Astrocyte (in vitro differentiated cells and primary cell): Measurements from ENCODE around the gene CDH7. TPM values are rescaled to one million over a fixed set of nuclear protein-coding genes. Genes with fewer than 3 reads are reported as not detected.

ENCODE experiments used
- DNase-seq: peaks from one replicate; pipeline ENCODE4 v3.0.0-alpha.2; 2010; ENCODE audit warnings: low read depth
- FAIRE-seq: peaks from 2 replicates; lab custom pipeline; 2011; peaks lifted over from hg19 to GRCh38; lab: Jason Lieb, UNC
- H2AFZ ChIP-seq: 2 replicates; pipeline ENCODE4 v1.6.0; 2012; ENCODE audit warnings: low read depth, low read length, inconsistent platforms
- H3K27ac ChIP-seq: 2 replicates; pipeline ENCODE4 v1.5.1; 2011; ENCODE audit warnings: low read depth, low read length, inconsistent platforms
- H3K27me3 ChIP-seq: 2 replicates; pipeline ENCODE4 v1.6.0; 2011; ENCODE audit warnings: low read length, inconsistent platforms; ENCODE audit not compliant: insufficient read depth
- H3K36me3 ChIP-seq: 2 replicates; pipeline ENCODE4 v1.5.1; 2011; ENCODE audit warnings: low read length, inconsistent platforms; ENCODE audit not compliant: insufficient read depth
- H3K4me1 ChIP-seq: 2 replicates; pipeline ENCODE4 v1.5.1; 2011; ENCODE audit warnings: low read length, inconsistent platforms; ENCODE audit not compliant: insufficient read depth
- H3K4me2 ChIP-seq: 2 replicates; pipeline ENCODE4 v1.6.0; 2012; ENCODE audit warnings: low read length, inconsistent platforms
- H3K4me3 ChIP-seq: 2 replicates; pipeline ENCODE4 v1.5.1; 2011; ENCODE audit warnings: low read depth, mild to moderate bottlenecking, low read length, inconsistent platforms; ENCODE audit not compliant: insufficient read depth
- H3K79me2 ChIP-seq: 2 replicates; pipeline ENCODE4 v1.6.0; 2012; ENCODE audit warnings: mild to moderate bottlenecking, low read length, inconsistent platforms; ENCODE audit not compliant: insufficient read depth
- H3K9ac ChIP-seq: 2 replicates; pipeline ENCODE4 v1.6.0; 2012; ENCODE audit warnings: mild to moderate bottlenecking, low read length, inconsistent platforms
- H3K9me3 ChIP-seq: 2 replicates; pipeline ENCODE4 v1.5.1; 2012; ENCODE audit warnings: low read depth, mild to moderate bottlenecking, low read length, inconsistent platforms; ENCODE audit not compliant: insufficient read depth
- H4K20me1 ChIP-seq: 2 replicates; pipeline ENCODE4 v1.6.0; 2012; ENCODE audit warnings: low read length, inconsistent platforms; ENCODE audit not compliant: insufficient read depth
- H3K27ac Mint-ChIP-seq: one replicate; pipeline ENCODE4 v1.8.0; 2021; ENCODE audit warnings: mild to moderate bottlenecking, mixed read lengths; ENCODE audit not compliant: unreplicated experiment
- H3K27me3 Mint-ChIP-seq: one replicate; pipeline ENCODE4 v1.8.0; 2021; ENCODE audit warnings: low read depth, mixed read lengths; ENCODE audit not compliant: unreplicated experiment
- H3K36me3 Mint-ChIP-seq: one replicate; pipeline ENCODE4 v1.8.0; 2021; ENCODE audit warnings: low read depth, mixed read lengths; ENCODE audit not compliant: unreplicated experiment
- H3K4me1 Mint-ChIP-seq: one replicate; pipeline ENCODE4 v1.8.0; 2021; ENCODE audit warnings: low read depth, mixed read lengths; ENCODE audit not compliant: unreplicated experiment
- H3K4me3 Mint-ChIP-seq: one replicate; pipeline ENCODE4 v1.8.0; 2021; ENCODE audit warnings: mild to moderate bottlenecking, moderate library complexity, mixed read lengths; ENCODE audit not compliant: unreplicated experiment
- H3K9me3 Mint-ChIP-seq: one replicate; pipeline ENCODE4 v1.8.0; 2021; ENCODE audit warnings: mild to moderate bottlenecking, mixed read lengths; ENCODE audit not compliant: unreplicated experiment
- CTCF ChIP-seq: IDR thresholded peaks from 2 replicates; pipeline ENCODE4 v1.5.1; 2011; ENCODE audit warnings: low read depth, mild to moderate bottlenecking, inconsistent platforms, low read length, moderate library complexity; ENCODE audit not compliant: insufficient read depth
- EZH2 ChIP-seq: IDR thresholded peaks from 2 replicates; pipeline ENCODE4 v1.6.1; 2012; ENCODE audit warnings: mild to moderate bottlenecking, low read length, inconsistent platforms; ENCODE audit not compliant: insufficient read depth
- total RNA-seq: library from RNA; stranded (reverse); gene quantifications from 2 replicates; pipeline ENCODE4 v1.2.1, GENCODE V29; 2021

CDH7 gene
- total RNA-seq, 1 donor from 2014 or later, result 0.43 TPM

DNA sequence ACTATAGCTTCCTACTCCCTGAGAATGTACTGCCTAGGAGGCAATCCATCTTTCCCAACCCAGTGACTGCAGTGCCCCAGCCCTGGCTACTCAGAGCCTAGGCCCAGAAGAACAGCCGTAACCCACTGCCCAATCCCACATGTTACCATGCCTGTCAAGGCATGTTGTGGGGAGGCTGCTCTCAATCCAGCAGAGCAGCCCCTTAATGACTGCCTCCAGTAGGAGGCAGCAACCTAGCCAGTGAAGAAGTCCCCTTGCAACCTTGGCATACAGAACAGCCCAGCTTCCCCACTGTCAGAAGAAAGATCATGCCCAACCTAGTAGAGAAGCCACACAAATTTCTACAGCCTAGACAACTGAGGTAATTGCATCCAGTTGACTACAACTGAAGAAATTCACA lies 44.2 kb upstream of the CDH7 start:
- no peak for TF ChIP-seq CTCF
- TF ChIP-seq EZH2, result no peak
- Histone ChIP-seq H3K4me2 (no peak overlapping the region), H3K36me3 (no peaks in the 10 kb centered on the region), H3K4me3 (no peak overlapping the region), H3K9ac (no peak overlapping the region), H3K27me3 (no peaks in the 10 kb centered on the region), H3K27ac (no peak overlapping the region), H2AFZ (no peak overlapping the region), H3K79me2 (no peaks in the 10 kb centered on the region), H4K20me1 (no peaks in the 10 kb centered on the region), H3K4me1 (no peaks in the 10 kb centered on the region), H3K9me3 (no peaks in the 10 kb centered on the region)
- Mint-ChIP-seq H3K27me3 (no peaks in the 10 kb centered on the region), H3K36me3 (no peaks in the 10 kb centered on the region), H3K9me3 (no peaks in the 10 kb centered on the region), H3K4me1 (no peaks in the 10 kb centered on the region), H3K27ac (no peak overlapping the region), H3K4me3 (no peak overlapping the region)
- FAIRE-seq (no peak), DNase-seq (no peak)

GRCh38 chr18:65711493-65711892 lies 39.3 kb upstream of the CDH7 start:
- Mint-ChIP-seq H3K27me3 (no peaks in the 10 kb centered on the region), H3K4me1 (no peaks in the 10 kb centered on the region), H3K36me3 (no peaks in the 10 kb centered on the region), H3K9me3 (no peaks in the 10 kb centered on the region), H3K4me3 (no peak overlapping the region), H3K27ac (no peak overlapping the region)
- Histone ChIP-seq H2AFZ (no peak overlapping the region), H3K27me3 (no peaks in the 10 kb centered on the region), H3K4me1 (no peaks in the 10 kb centered on the region), H3K27ac (no peak overlapping the region), H3K4me3 (no peak overlapping the region), H4K20me1 (no peaks in the 10 kb centered on the region), H3K4me2 (no peak overlapping the region), H3K36me3 (no peaks in the 10 kb centered on the region), H3K79me2 (no peaks in the 10 kb centered on the region), H3K9me3 (no peaks in the 10 kb centered on the region), H3K9ac (no peak overlapping the region)
- no peak for TF ChIP-seq CTCF
- no peak for TF ChIP-seq EZH2
- DNase-seq (no peak), FAIRE-seq (no peak)

- Mint-ChIP-seq H3K4me3 (no peak overlapping the region), H3K27me3 (no peaks in the 10 kb centered on the region), H3K27ac (no peak overlapping the region), H3K4me1 (no peaks in the 10 kb centered on the region), H3K9me3 (no peaks in the 10 kb centered on the region), H3K36me3 (no peaks in the 10 kb centered on the region)
- no peak overlapping the region for H3K27ac ChIP-seq
- no peak for TF ChIP-seq CTCF
- TF ChIP-seq EZH2, result no peak
- H3K79me2 ChIP-seq, result no peaks in the 10 kb centered on the region
- no peak for FAIRE-seq
- no peak overlapping the region for H3K4me2 ChIP-seq
- H2AFZ ChIP-seq, result no peak overlapping the region
- H3K9ac ChIP-seq, result no peak overlapping the region
- no peaks in the 10 kb centered on the region for H3K36me3 ChIP-seq
- no peak overlapping the region for H3K4me3 ChIP-seq
- no peaks in the 10 kb centered on the region for H3K27me3 ChIP-seq
- H3K9me3 ChIP-seq, result no peaks in the 10 kb centered on the region
- H3K4me1 ChIP-seq, result no peaks in the 10 kb centered on the region
- no peaks in the 10 kb centered on the region for H4K20me1 ChIP-seq
- no peak for DNase-seq
These were observed 29.2 kb upstream of the CDH7 start for GRCh38 chr18:65721619-65722018.
